ENCODE measurements around the gene PLAAT4.

PLAAT4 gene, protein sequence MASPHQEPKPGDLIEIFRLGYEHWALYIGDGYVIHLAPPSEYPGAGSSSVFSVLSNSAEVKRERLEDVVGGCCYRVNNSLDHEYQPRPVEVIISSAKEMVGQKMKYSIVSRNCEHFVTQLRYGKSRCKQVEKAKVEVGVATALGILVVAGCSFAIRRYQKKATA

DNA sequence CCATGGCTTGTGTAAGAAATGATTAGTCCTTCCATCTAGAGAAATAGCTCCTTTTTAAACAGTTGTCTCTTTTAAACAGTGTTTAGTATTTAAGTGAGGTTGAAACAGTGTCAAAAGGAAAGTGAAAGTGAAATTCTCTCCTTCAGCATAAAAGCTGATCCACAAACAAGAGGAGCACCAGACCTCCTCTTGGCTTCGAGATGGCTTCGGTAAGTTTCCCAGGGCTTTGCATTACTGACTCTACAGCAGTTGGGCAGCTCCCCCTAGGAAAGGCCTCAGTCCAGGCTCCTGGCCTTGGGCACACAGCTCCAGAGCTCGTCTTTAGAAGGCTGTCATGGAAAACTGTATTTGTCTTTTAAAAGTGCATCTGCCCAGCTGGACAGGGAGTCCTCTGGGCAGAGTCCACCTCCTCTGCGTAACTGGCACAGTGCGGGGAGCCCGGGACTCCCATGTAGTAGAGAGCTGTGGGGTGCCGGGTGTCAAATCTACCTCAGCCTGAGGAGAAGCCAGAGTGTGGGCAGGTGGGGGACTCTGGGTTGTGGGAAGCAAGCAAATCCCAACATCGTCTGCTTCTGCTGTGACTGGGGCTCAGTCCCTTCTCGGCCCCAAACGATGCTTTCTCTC, at the start of gene PLAAT4:
PLAAT4 (plus strand) TSS at position 140 of the 624 bp plus-strand sequence; CDS start at position 201, 61 bp downstream.
- peak; percentile 39 for DNase-seq

DNA sequence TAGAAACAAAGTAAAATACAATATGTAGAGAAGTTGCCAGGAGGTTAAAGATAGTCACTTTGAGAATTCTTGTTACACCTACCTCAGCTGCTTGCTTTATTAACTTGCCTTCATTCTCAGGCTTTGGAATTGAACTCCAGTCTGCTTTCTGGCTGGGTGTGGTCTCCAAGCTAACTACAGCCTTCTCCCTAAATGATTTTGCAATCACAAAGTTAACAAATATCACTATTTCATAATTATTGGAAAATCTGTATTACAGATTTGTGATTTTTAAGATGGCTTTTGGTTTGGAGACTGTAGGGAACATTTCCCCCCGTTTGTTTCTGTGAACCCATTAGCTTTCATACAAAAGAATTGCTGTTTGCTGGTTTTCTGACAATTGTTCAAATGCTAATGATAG, 47.8 kb upstream of the PLAAT4 start:
- DNase-seq, result no peak

DNA sequence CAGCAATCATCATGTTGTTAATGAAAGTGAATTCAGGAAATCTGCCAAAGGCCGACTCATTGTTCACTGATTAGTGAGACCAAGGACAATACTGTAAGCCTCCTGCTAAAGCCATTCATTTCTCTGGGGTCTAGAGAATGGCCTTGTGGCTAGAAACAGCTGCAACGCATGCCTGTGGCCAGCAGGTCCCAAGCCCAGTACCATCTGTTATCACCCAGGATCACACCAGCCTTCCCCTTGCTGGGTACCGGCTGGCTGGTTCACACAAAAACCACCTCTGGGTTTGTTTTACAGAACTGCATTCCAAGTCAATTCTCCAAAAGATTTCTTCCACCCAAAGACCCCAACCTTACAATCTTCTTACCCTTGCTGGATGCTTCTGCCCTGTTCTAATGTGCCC, 46.7 kb upstream of the PLAAT4 start:
- no peak for DNase-seq

DNA sequence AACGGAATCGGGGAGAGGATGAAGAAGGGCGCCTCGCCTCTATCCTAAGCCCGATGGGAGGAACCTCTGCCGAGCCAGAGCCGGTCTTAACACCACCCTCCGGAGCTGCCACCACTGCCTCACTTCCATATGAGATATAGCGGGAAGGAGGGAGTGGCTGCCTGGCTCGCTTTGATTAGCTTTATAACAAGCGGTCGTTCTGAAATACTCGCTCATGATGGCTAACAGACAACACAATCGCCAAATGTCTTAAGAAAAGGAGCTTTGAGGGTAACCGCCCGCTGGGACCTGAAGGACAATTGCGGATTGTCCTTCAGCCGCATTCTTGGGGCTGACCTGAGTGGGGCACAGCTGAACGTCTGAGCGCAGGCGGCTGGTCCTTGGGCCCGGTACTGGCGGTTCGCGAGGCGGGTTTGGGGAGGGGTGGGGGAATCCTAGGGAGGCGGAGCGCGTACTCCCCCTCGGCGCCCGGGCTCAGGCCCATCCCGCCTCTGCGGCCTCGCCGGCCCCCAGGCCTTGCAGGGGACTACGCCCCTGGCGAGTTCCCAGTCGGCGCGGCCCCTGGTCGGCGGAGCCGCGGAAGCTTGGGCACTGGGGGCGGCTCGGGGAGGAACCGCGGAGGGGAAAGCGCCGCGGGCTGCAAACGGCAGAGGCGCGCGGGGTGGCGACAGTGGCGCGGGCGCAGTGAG, 45.9 kb upstream of the PLAAT4 start, which contains the start of gene PLAAT5:
PLAAT5 (minus strand) TSS at position 617 of the 689 bp plus-strand sequence; CDS start at position 484, 133 bp downstream.
- no peak for DNase-seq

DNA sequence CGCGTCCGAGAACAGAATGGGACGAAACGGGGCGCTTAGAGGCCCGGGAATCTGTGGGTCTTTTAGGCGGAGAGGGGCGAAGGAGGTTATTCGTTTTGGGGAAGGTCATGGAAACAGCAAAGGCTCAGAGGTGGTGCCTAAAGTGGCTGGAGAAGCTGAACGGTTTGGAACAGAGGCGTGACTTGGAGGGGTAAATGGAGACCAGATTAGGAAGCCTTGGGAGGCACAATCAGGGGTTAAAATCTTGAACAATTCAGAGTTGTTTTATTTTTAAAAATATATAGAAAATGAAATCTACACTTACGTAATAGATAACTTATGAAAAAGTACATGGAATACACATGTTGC, 45.4 kb upstream of the PLAAT4 start:
- no peak for DNase-seq

DNA sequence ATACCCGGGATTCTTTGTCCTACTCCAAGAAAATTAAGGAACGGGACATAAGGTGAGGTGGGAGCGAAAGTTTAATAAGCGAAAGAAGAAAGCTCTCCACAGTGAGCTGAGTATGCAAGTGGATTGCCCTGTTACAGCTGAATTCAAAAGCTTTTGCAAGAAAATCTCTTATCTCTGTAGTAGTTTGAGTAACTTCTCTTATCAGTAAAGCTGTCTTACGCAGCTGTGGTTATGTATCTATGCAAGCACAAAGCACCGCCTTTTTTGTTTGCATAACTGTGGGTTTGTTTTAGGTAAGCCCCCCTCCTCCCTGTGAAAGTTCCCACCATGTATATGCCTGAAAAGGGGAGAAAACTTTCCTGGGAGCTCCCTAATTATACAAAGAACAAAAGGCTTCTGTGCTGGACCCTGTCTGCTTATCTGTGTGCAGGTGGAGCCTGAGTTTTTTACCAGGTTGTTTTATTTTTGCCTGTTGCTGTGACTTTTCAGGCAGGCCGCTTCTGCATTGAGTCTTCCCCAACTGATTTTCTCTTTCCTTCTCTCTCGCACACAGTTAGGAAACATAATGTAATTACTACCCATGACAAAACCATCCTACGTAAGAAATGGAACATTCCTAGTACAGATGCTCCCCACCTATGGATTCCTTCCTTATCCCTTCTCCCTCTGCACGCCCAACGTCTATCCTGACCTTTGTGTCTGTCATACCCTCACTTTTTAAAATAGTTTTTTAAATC, 44.8 kb upstream of the PLAAT4 start:
- DNase-seq, result no peak

DNA sequence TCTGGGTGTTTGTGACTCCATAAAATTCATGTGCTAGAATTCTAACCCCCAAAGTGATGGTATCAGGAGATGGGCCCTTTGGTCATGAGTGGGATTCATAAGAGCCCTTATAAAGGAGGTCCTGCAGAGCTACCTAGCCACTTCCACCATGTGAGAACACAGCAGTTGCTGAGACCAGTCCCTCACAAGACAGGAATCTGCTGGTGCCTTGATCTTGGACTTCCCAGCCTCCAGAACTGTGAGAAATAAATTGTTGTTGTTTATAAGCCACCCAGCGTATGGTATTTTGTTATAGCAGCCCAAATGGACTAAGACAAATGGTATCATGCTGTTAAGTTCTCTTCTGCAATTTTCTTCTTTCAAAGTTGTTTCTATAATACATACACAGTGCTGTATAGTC, 44.2 kb upstream of the PLAAT4 start:
- DNase-seq, result no peak

DNA sequence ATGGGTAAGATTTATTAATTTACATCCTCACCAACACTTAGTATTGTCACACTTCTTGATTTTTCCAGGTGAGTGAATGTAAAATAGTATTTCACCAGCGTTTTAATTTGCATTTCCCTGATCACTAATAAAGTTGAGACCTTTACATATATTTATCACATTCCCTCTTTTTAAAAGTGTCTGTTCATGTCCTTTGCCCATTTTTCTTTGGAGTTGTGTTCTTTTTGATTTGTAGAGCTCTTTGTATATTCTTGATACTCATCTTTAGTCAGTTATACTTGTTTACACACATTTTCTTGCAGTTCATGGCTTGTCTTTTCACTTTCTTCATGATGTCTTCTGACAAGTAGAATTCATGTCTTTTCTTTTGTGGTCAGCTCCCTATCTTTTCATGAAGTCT, 43.5 kb upstream of the PLAAT4 start:
- no peak for DNase-seq

DNA sequence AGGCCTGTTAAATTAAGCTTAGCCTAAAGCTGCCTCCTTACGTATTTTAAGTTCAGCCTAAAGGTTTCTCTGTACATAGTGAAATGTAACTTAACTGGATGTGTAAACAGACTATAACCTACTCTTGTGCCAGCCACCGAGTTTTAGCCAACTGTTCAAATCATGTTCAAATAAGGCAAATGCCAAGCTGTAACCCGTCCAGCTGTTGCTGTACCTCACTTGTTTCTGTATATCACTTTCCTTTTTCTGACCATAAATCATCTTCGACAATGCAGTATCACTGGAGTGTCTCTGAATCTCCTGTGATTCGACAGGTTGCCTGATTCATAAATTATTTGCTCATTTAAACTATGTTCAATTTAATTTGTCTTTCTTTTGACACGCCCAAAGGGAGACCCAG, 41.6 kb upstream of the PLAAT4 start:
- DNase-seq, result no peak

DNA sequence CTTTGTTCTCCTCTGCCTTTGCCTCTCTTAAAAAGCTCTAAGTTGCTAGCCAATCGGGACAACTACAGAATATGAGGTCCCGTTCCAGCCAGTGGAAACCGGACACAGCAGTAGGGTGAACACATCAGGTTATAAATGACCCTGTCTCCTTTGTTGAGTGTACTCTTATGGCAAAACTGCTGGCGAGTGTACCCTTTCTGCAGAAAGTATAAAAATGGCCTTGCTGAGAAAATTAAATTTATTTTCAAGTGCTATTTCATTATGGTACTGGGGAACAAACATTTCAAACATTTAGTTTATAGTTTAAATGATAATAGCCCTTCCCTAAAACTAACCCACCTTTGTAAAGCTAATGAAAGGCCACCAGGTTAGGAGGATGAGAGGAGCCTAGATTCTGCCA, 36.7 kb upstream of the PLAAT4 start:
- DNase-seq, result no peak

DNA sequence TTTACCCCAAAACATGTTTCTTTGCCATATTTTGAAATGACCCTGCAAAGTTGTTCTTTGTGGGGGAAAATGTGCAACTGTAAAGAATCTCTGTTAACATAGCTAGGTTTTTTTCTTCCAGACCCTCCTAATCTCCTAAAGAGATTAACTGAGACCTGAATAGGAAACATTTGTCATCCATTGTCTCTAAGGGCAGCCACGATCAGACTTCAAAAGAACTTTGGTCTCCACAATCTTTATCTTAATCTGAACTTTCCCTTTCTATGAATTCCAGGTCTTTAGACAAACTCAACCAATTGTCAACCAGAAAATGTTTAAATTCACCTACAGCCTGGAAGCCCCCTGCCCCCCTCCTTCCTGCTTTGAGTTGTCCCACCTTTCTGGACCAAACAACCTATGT, 35.4 kb upstream of the PLAAT4 start:
- DNase-seq, result no peak

DNA sequence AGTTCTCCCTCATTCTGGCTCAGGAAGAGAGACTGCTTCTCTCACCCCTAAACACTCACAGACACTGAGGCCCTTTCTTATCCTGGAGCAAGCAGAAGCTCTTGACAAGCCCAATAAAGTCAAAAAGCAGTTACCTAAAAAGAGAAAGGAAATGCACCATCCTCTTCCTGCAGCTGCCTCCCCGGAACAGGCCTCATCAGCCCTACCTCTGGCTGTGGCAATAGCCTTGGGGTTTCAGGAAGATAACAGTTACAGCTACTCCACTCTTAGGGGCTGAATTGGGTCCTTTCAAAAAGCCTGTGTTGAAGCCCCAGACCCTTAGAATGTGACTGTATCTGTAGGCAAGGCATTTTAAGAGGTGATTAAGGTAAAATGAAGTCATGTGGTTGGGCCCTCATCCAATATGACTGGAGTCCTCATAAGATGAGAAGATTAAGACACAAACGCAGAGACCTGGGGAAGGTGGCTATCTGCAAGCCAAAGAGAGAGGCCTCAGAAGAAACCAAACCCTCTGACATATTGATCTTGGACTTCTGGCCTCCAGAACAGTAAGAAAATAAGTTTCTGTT, 34.3 kb upstream of the PLAAT4 start:
- DNase-seq, result no peak

DNA sequence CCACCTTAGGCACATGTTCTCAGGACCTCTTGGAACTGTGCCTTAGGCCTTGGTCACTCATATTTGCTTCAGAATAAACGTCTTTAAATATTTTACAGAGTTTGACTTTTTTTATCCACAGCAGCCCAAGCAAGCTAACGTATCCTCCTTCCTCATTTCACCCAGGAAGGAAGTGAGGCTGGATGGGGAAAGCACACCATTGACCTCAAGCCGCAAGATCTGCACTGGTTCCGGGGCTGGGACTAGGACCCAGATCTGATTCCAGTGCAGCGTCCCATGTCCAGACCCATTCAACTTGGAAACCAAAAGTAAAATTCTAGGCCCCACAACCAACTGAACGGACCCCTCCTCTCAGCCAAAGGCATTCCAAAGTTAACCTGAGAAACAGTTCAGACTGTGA, 33.1 kb upstream of the PLAAT4 start:
- DNase-seq, result no peak

DNA sequence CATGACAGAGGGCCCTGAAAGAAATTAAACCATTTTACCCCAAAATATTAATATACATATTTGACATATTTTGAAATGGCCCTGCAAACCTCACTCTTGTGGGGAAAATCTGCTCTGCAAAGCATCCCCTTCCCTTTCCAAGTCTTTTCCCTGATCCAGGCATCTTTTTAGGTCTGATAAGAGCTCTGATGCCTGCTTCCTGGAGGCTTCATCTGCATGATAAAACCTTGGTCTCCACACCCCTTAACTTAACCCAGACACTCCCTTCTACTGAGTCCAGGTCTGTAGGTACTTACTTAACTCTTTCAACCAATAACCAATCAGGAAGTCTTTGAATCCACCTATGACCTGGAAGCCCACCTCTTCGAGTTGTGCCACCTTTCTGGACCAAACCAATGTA, 32.6 kb upstream of the PLAAT4 start:
- DNase-seq, result no peak

DNA sequence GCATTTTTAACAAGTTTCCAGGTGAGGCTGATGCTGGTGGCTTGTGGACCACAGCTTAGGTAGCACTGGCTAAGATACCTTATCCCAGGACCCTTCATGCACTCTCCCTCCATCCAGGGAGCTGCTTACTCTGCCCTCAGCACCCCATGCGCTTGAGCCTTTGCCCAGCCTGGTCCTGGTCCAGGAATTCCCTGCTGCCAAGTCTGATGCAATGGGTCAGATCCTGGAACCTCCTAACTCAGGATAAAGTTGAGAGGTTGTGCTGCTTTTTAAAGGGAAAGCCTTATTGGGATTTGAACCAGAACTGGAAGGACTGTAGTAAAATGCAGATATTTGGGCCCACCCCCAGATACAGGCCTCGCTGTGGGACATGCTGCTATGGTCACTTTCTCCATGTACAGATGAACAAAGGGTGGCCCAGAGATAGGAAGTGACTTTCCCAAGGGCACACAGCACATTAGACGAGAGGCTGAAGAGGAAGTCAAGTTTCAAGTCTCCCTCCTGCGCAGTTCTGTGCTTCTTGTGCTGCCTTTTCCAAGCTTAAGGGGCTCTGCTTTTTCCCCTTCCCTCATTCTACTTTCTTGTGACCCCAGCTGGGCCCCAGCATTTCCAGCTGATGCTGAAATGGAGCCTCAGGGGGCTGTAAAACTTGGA, 31.5 kb upstream of the PLAAT4 start:
- DNase-seq, result no peak

DNA sequence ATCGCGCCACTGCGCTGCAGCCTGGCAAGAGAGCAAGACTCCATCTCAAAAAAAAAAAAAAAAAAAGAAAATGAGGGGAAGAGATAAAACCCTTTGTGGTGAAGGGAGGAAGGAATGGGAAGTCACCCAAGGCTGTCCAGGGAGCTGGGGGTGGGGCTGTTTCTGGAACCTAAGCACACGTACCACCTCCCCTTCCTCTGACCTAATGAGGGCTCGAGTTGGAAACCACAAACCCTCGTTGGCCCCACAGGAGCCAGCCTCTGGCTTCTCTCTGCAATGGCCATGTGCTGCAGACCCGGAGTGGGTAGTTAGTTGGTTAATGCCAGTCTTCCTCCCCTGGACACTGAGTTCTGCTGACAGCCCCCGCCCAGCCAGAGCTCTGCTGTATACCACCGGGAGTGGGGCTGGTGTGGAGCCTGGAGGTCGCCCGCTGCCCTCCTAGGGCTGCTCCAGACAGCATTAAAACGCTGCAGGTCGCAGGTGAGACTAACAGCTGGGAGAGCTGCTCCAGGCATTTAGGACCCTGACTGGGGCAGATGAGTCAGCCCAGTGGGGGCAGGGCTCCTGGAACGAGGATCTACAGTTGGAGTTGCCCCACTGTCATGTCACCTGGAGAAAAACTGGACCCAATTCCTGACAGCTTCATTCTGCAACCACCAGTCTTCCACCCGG, 30.6 kb upstream of the PLAAT4 start, which contains the start of gene LGALS12:
LGALS12 (plus strand) TSS at position 228 of the 672 bp plus-strand sequence; CDS start at position 603, 375 bp downstream.
- DNase-seq, result no peak

DNA sequence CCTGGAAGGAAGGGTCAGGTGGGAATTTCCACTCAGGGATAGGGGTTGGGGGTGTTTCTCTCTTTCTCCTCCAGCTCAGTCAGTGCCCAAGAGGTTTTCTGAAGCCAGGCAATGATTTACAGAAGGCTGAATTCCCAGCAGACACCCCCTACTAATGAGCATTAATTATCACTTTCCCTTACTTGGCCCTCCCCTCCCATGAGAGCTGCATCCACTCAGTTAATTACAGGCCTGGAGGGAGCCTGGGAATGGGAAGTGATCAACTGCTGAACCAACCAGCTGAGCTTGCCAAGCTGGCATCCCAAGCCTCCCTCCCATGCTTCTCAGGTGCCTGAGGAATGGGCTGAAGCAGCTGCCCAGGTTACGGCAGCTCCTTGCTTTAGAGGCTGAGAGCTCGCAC, 29.7 kb upstream of the PLAAT4 start:
- DNase-seq, result no peak

DNA sequence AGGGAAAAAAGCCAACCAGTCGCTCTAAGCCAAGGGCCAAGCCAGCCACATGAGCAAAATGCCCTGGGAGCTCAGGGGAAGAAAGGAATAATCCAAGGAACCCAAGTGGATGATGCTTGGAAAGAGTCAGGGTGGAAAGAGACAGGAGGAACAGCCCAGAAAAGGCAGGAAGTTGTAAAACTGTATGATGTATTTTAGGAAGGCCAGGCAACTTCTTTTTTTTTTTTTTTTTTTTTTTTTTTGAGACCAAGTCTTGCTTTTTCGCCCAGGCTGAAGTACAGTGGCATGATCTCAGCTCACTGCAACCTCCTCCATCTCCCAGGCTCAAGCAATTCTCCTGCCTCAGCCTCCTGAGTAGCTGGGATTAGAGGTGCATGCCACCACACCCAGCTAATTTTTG, 29.1 kb upstream of the PLAAT4 start:
- no peak for DNase-seq

DNA sequence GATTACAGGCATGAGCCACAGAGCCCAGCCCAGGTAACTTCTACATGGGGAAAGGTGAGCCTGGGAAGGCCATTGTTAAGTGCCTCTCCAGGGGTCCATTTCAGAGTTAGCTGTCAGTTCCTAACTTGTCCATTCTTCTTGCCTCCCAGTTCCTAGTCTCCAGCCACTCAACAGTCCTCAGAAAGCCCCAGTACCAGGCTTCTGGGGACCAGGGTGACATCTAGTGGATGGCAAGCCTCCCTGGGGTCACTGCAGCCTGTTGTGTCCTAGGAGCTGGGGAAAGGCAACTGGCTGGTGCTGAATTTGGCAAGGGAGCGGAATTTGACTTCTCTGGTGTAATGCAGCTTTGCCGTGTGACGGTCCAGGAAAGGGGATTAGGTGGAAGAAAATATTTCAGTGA, 28.6 kb upstream of the PLAAT4 start:
- no peak for DNase-seq

DNA sequence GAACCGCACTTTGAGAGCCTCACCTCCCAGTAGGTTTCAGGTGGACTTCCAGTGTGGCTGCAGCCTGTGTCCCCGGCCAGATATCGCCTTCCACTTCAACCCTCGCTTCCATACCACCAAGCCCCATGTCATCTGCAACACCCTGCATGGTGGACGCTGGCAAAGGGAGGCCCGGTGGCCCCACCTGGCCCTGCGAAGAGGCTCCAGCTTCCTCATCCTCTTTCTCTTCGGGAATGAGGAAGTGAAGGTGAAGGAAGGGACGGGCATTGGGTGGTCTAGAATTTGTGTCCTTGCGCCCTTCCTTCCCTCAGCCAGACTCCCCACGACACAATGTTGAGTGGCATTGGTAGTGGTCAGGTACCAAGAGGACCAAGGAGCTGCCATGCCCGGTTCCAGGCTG, 27.9 kb upstream of the PLAAT4 start:
- DNase-seq, result no peak

DNA sequence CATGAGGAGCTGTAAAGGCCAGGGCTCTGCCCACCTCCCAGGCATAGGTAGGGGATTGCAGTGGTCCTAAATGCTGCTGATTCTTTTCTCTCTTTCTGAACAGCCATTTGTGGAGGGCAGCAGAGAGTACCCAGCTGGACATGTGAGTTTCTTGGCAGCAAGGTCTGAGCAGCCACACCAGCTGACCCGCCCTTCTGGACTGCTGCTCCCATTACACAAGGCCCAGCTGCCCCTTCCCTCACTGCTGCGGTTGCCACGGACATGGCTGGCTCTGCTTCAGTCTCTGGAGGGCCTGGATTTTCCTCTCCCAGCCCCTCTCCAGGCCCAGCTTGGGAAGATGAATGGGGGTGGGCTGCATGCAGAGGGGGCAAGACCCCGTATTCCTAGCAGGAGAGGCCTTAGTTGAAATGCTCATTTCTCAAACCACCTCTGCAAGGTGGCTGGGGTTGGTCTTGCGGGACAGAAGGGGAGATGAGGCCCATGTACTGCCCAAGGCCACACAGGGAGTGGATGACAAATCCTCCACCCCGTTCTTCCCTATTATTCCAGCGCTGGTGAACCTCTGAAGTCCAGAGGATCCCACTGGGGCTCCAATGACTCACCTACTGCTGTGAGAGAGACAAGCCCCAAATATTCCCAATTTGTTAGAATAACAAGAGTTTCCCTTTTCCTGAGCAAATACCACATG, 26.1 kb upstream of the PLAAT4 start:
- no peak for DNase-seq
